ENCODE data around the gene SPIB.

DNA sequence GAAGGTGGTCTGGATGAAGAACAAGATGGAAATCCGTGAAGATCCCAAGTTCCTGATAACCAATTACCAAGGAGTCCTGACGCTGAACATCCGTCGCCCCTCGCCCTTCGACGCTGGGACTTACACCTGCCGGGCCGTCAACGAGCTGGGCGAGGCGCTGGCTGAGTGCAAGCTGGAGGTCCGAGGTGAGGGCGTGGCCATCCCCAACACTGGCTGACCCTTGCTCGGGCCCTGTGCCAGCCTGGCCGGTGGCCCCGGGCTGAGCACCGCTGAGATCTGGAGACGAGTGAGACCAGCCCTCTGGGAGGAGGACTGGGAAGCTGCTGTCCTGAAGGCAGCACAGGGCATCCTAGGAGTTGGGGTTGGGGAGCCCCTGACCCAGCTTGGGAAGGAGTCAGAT is 45.6 kb downstream of the SPIB start:
- TF ChIP-seq POLR2AphosphoS5 (IDR thresholded peaks at IDR 0.05; ENCODE audit: borderline replicate concordance, low read depth, low read length) (no peak), EZH2 (IDR thresholded peaks at IDR 0.05) (no peak)

All from SK-N-MC (cell line).